Mucosa of descending colon (tissue), 3 donors: Measurements from ENCODE around the gene RIN1. TPM values are rescaled to one million over a fixed set of nuclear protein-coding genes. Genes with fewer than 3 reads are reported as not detected.

Experiments used
- ATAC-seq: fragments of 200-7000 bp; cut with Tn5 transposase; one replicate; pipeline ENCODE4 v1.9.1; 2020; ENCODE audit warnings: mild to moderate bottlenecking, moderate library complexity
- DNase-seq, 3 donors: peaks; one replicate each; pipeline ENCODE4 v3.0.0-alpha.2; 2020
- H3K36me3 ChIP-seq: fragments of 200-600 bp; one replicate; pipeline ENCODE4 v1.8.0; 2021; ENCODE audit warnings: low read depth, mild to moderate bottlenecking
- H3K4me1 ChIP-seq: fragments of 200-600 bp; one replicate; pipeline ENCODE4 v1.8.0; 2021; ENCODE audit warnings: low read depth, mild to moderate bottlenecking
- H3K4me3 ChIP-seq: fragments of 200-600 bp; one replicate; pipeline ENCODE4 v1.8.0; 2021; ENCODE audit warnings: mild to moderate bottlenecking
- H3K9me3 ChIP-seq: fragments of 200-600 bp; one replicate; pipeline ENCODE4 v1.8.0; 2021; ENCODE audit warnings: mild to moderate bottlenecking
- CTCF ChIP-seq: fragments of 200-600 bp; IDR thresholded peaks from one replicate; pipeline ENCODE4 v1.8.0; 2022; ENCODE audit warnings: antibody characterized with exemption, mild to moderate bottlenecking
- intact Hi-C, 2 donors: fragments of 100-400 bp; cut with DNase I in 1 of 2; cut with micrococcal nuclease in 1 of 2; formaldehyde crosslinking; loops; one replicate each; pipeline versions ENCODE4 v1.11.0 to v1.11.1; 2022; cut with DNase I, micrococcal nuclease
- total RNA-seq, 3 donors: library from RNA; stranded (reverse); fragmentation: NEBNext Ultra II Directional in 2 of 3; extraction: Animal tissue kit (Norgen Biotek cat#: 25700) in 2 of 3; gene quantifications; one replicate each; pipeline versions ENCODE4 v1.2.1 to v1.2.4, GENCODE V29; 2021 to 2023
- donor health status: DM: no; HTN: no; CAD: no; lungs with moderate emphysema.
- donor health status: DM: no; HTN: no; CAD: no.
- donor health status: DM: no; HTN: yes; CAD: no.

Gene RIN1
- total RNA-seq, 3 donors from 2014 or later = 5.2 to 12.7 (median 9.5) TPM

DNA sequence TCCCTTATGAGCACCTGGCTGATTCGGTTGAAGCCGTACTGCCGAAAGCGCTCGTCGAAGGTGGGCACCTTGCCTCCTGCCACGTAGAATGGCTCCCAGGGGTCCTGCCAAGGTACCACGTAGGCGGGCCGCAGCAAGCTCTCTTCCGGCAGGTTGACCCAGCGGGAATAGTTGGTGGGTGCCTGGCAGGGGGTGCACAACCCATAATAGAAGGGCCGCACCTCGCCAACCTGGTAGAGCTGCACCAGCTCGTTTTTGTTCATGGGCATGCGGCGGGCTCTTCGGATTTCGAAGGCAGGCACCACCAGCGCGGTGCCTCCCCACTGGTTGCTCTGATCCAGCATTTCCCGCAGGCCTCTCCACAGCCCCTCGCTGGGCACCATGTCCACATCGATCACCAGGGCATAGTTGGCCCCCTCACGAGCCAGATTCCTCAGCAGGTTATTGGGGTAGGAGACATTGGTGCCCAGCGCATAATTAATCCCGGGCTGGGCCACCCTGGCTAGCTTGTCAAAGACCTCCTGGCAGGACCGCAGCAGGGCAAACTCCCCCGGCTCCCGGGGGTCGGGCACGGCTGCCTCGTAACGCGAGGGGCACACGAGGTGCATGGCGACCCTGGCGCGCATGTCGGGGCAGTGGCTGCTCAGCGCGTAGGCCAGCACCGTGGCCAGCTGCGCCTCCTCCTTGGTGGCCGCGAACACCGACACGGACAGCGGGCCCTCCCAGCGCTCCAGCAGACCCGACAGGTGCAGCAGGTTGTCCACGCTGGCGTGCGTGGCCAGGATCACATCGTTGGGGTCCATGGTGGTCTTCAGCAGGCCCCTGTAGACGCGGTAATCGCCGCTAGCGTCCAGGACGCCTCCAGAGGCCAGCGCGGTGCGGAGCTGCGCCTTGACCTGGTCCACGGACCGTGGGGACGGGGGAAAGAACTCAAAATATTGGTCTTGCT is 10.5 kb upstream of the RIN1 start:
- no peak for TF ChIP-seq CTCF
- Histone ChIP-seq H3K4me3 (peak overlapping the region; percentile 62), H3K4me1 (peaks cover 47% of the 10 kb centered on the region), H3K36me3 (no peaks in the 10 kb centered on the region), H3K9me3 (no peaks in the 10 kb centered on the region)
- intact Hi-C loops = no loop called here
- DNase-seq (peak in 2 of 3 donors; percentile 67 to 68), ATAC-seq (peak; percentile 6)

- Histone ChIP-seq H3K4me1 (peaks cover 45% of the 10 kb centered on the region), H3K4me3 (peak overlapping the region; percentile 85), H3K36me3 (peaks cover under 1% of the 10 kb centered on the region), H3K9me3 (no peaks in the 10 kb centered on the region)
- intact Hi-C loops = no loop called here
- ATAC-seq = no peak
- no peak for DNase-seq
- TF ChIP-seq CTCF = no peak
These were observed 9.0 kb upstream of the RIN1 start for GRCh38 chr11:66345316-66345649.

- H3K36me3 ChIP-seq = peaks cover 5% of the 10 kb centered on the region
- no peaks in the 10 kb centered on the region for H3K9me3 ChIP-seq
- peaks cover 44% of the 10 kb centered on the region for H3K4me1 ChIP-seq
- intact Hi-C loops = no loop called here
- peak within 1 kb of the TSS; percentile 85 for H3K4me3 ChIP-seq
- peak; percentile 90 for ATAC-seq
- peak; percentile 9 for TF ChIP-seq CTCF
- peak; percentile 97 to 100 (median 99) for DNase-seq
These were observed 8.5 kb upstream of the RIN1 start, which contains the start of gene BRMS1 for GRCh38 chr11:66344550-66345315. TSS of gene BRMS1 (minus strand) at chr11:66345104. CDS start at chr11:66342234, 2,870 bp downstream.

DNA sequence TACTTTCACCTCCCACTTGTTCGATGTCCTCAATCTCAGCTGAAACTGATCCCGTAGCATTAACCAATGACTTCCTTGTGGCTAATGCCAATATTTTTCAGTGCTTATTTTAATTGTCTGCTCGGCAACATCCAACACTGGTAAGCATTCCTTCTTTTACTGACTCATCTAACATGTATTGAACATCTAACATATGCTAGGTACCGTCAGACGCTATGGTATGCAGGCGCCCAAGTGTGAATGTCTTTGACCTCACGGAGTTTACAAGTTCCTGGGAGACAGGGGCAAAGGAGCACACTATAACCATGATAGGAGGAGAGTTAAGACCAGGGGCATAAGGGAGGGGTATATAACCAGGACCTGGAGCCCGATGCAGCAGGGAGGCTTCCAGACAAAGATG is 6.9 kb upstream of the RIN1 start:
- ATAC-seq = no peak
- H3K36me3 ChIP-seq = peaks cover 5% of the 10 kb centered on the region
- intact Hi-C loops = no loop called here

More for the DNA sequence above, 6.9 kb upstream of the RIN1 start:
- TF ChIP-seq CTCF = no peak
- Histone ChIP-seq H3K4me1 (peaks cover 30% of the 10 kb centered on the region), H3K4me3 (no peak overlapping the region), H3K9me3 (no peaks in the 10 kb centered on the region)
- DNase-seq = peak in 1 of 3 donors; percentile 4
